ENCODE measurements around the gene DCLK1. TPM values are rescaled to one million over a fixed set of nuclear protein-coding genes. Genes with fewer than 3 reads are reported as not detected.

DCLK1 gene
- total RNA-seq, 4 donors from 2014 or later = 20.5 to 40.1 (median 28.7) TPM

DNA sequence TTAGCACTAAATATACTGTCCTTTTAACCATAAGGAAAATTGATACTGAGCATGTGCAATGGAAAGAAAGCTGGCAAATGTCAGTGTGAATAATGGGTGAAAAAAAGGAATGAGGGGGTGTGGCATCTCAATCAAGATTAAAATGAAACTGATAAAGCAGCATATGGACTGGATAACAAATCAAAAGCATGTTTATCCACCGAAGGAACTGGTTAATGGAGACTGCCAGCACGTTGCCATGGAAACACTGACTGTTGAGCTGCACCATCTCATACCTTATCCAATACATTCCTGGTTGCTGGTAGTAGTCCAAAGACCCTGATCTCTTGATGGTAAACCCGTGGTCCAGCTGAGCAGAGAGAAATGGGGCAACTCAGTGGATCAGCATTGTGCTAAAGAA lies 343.2 kb downstream of the DCLK1 start:
- TF ChIP-seq POLR2AphosphoS5 (IDR thresholded peaks at IDR 0.05) = no peak
- TF ChIP-seq POLR2A (IDR thresholded peaks at IDR 0.05; ENCODE audit: low read depth) = no peak
- no peak for TF ChIP-seq EP300 (IDR thresholded peaks at IDR 0.05)
- Histone ChIP-seq H3K4me1 (peaks cover 0 to 47% (median 40%) of the 10 kb centered on the region in 4 donors), H3K4me3 (no peak overlapping the region), H3K9me3 (no peaks in the 10 kb centered on the region), H3K27me3 (no peaks in the 10 kb centered on the region), H3K36me3 (no peaks in the 10 kb centered on the region), H3K27ac (replicated peaks in 1 of 4) (no peak overlapping the region)
- intact Hi-C loops (cut with DNase I) = loop anchor here (10.0 kb wide), 1 partner anchor 63 kb away; no protein-coding TSS in a partner anchor
- WGBS = 46% methylated on average over 3 of the region's 3 CpGs
- DNase-seq (ENCODE audit: extremely low spot score) = no peak

GRCh38 chr13:35785576-35786303 lies 345.4 kb downstream of the DCLK1 start:
- Histone ChIP-seq H3K4me1 (peaks cover 0 to 35% (median 22%) of the 10 kb centered on the region in 4 donors), H3K36me3 (no peaks in the 10 kb centered on the region), H3K27ac (replicated peaks in 1 of 4) (no peak overlapping the region), H3K9me3 (no peaks in the 10 kb centered on the region), H3K4me3 (no peak overlapping the region), H3K27me3 (no peaks in the 10 kb centered on the region)
- DNase-seq (ENCODE audit: extremely low spot score) = no peak
- no peak for TF ChIP-seq POLR2A (IDR thresholded peaks at IDR 0.05; ENCODE audit: low read depth)
- TF ChIP-seq, protein P1, sequence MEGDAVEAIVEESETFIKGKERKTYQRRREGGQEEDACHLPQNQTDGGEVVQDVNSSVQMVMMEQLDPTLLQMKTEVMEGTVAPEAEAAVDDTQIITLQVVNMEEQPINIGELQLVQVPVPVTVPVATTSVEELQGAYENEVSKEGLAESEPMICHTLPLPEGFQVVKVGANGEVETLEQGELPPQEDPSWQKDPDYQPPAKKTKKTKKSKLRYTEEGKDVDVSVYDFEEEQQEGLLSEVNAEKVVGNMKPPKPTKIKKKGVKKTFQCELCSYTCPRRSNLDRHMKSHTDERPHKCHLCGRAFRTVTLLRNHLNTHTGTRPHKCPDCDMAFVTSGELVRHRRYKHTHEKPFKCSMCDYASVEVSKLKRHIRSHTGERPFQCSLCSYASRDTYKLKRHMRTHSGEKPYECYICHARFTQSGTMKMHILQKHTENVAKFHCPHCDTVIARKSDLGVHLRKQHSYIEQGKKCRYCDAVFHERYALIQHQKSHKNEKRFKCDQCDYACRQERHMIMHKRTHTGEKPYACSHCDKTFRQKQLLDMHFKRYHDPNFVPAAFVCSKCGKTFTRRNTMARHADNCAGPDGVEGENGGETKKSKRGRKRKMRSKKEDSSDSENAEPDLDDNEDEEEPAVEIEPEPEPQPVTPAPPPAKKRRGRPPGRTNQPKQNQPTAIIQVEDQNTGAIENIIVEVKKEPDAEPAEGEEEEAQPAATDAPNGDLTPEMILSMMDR (IDR thresholded peaks at IDR 0.05) = no peak
- TF ChIP-seq POLR2AphosphoS5 (IDR thresholded peaks at IDR 0.05) = no peak
- TF ChIP-seq EP300 (IDR thresholded peaks at IDR 0.05) = no peak
- 86% methylated on average over 12 of the region's 12 CpGs for WGBS
- intact Hi-C loops (cut with DNase I) = loop anchor here (10.0 kb wide), 1 partner anchor 61 kb away; no protein-coding TSS in a partner anchor

DNA sequence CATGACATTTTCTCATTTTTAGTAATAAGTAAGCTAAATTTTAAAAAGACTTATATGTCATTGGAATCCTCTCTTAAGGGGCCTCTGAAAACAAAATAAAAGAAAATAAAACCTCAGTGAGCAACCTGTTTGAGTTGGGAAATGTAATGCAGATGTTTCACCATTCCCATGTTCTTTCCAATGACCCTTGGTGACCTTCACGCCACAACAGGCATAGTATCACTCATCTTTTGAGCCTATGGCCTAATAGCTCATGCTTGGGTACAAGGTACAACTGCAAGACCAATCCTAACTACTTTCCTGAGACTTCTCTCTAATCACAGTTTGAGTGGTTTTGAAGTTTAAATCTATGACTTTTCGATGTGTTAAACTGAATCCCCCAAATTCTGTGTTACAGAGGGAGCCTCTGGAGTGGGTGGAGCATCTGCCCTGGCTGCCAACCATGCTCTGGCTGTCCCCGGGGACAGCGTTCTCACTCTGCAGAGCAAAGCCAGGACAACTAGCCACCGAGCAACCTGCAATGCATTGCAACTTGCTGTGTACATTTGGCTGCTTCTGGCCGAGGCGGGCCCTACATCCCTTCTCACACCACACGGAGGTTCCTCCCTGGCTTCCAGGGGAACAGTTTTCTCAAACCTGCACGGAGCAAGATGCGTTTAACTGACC lies 346.8 kb downstream of the DCLK1 start:
- no peaks in the 10 kb centered on the region for H3K27me3 ChIP-seq
- peaks cover 0 to 25% (median 13%) of the 10 kb centered on the region in 4 donors for H3K4me1 ChIP-seq
- DNase-seq (ENCODE audit: extremely low spot score) = no peak
- H3K27ac ChIP-seq (replicated peaks in 1 of 4) = no peak overlapping the region
- H3K4me3 ChIP-seq = no peak overlapping the region
- no peaks in the 10 kb centered on the region for H3K9me3 ChIP-seq
- 92% methylated on average over 10 of the region's 10 CpGs for whole genome bisulfite sequencing
- intact Hi-C loops (cut with DNase I) = loop anchor here (10.0 kb wide), 1 partner anchor 60 kb away; no protein-coding TSS in a partner anchor
- TF ChIP-seq EP300 (IDR thresholded peaks at IDR 0.05) (no peak), POLR2A (IDR thresholded peaks at IDR 0.05; ENCODE audit: low read depth) (no peak), POLR2AphosphoS5 (IDR thresholded peaks at IDR 0.05) (no peak)
- TF ChIP-seq, protein P1 (IDR thresholded peaks at IDR 0.05) = no peak
- no peaks in the 10 kb centered on the region for H3K36me3 ChIP-seq

DNA sequence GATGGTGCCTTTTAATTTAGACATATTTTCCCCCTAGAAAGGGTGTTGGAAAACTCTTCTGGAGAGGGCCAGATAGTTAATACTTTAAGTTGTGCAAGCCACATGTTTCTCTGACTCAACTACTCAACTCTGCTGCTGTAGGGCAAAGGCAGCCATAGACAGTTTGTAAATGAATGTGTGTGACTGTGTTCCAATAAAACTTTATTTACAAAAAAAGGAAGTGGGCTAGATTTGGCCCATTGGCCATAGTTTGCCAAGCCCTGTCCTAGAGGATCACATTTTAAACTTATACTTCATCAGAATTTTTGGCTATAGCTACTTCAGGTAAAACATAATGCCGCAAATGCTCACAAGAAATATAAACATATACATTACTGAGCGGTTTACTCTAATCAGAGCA lies 348.4 kb downstream of the DCLK1 start:
- peaks cover 0 to 11% (median 3%) of the 10 kb centered on the region in 4 donors for H3K4me1 ChIP-seq
- intact Hi-C loops (cut with DNase I) = loop anchor here (10.0 kb wide), 1 partner anchor 58 kb away; no protein-coding TSS in a partner anchor
- no peak overlapping the region for H3K27ac ChIP-seq (replicated peaks in 1 of 4)
- H3K27me3 ChIP-seq = no peaks in the 10 kb centered on the region
- no peaks in the 10 kb centered on the region for H3K9me3 ChIP-seq
- no peaks in the 10 kb centered on the region for H3K36me3 ChIP-seq
- no peak for TF ChIP-seq POLR2A (IDR thresholded peaks at IDR 0.05; ENCODE audit: low read depth)
- TF ChIP-seq POLR2AphosphoS5 (IDR thresholded peaks at IDR 0.05) = no peak
- no peak for TF ChIP-seq EP300 (IDR thresholded peaks at IDR 0.05)
- TF ChIP-seq, protein P1 (IDR thresholded peaks at IDR 0.05) = no peak
- H3K4me3 ChIP-seq = no peak overlapping the region
- 100% methylated on average over 2 of the region's 2 CpGs for WGBS
- no peak for DNase-seq (ENCODE audit: extremely low spot score)

Measured in esophagus muscularis mucosa (tissue), 4 donors.